ENCODE results near the gene SPACA7. TPM values are rescaled to one million over a fixed set of nuclear protein-coding genes. Genes with fewer than 3 reads are reported as not detected.

Gene SPACA7
- total RNA-seq, 1 experiment from 2014 or later, result not detected

DNA sequence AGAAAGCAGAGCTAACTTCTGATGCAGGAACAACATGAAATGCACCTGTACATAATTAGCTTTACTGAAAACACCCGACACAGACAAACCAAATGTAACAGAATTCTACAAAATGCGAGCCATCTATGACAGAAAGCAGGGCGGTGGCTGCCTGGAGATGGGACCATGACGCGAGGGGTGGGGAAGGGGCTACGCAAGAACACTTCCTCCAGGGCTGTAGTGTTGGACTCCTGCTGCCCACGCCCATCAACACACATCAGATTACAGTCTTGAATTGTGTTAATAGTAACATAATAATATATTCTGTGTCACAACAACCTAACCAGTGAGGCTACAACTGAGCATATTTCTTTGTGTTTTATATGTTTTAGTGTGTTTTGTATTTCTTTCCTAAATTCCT lies 103.2 kb downstream of the SPACA7 start:
- intact Hi-C loops (cut with micrococcal nuclease), result no loop called here
- Histone ChIP-seq H3K4me3 (replicated peaks in 1 of 2; ENCODE audit: low read depth in 1 of 2, low read length in 2 of 2) (no peak overlapping the region), H3K4me1 (ENCODE audit: control insufficient read depth in 1 of 2, insufficient read depth in 2 of 2, low read length in 2 of 2) (no peaks in the 10 kb centered on the region), H3K27me3 (ENCODE audit: insufficient read depth, low read length) (no peaks in the 10 kb centered on the region), H3K79me2 (ENCODE audit: insufficient read depth, low read length) (no peaks in the 10 kb centered on the region), H3K9me3 (ENCODE audit: control insufficient read depth in 1 of 2, insufficient read depth in 1 of 2, low read depth in 1 of 2, low read length in 2 of 2) (no peaks in the 10 kb centered on the region), H3K36me3 (ENCODE audit: control insufficient read depth in 1 of 2, insufficient read depth in 2 of 2, low read length in 2 of 2) (no peaks in the 10 kb centered on the region), H3K4me2 (ENCODE audit: low read length) (no peak overlapping the region), H3K27ac (ENCODE audit: low read depth, low read length) (no peak overlapping the region), H3K9me2 (ENCODE audit: insufficient read depth) (no peaks in the 10 kb centered on the region), H3K9ac (ENCODE audit: low read length) (no peak overlapping the region), H2AFZ (ENCODE audit: low read depth, low read length, poor library complexity, severe bottlenecking) (no peak overlapping the region), H4K20me1 (ENCODE audit: insufficient read depth) (no peaks in the 10 kb centered on the region)
- DNase-seq (ENCODE audit: low read depth, low spot score), result no peak
- ChIA-PET RAD21 (ENCODE audit: low non-redundant PET in 1 of 2, low total read pairs in 2 of 2, uncharacterized antibody in 2 of 2, unreplicated experiment in 2 of 2) (no interaction called here), POLR2A (no interaction called here), CTCF (no interaction called here)
- TF ChIP-seq SP1 (IDR thresholded peaks at IDR 0.05; ENCODE audit: low read depth), result no peak
- TF ChIP-seq RAD21 (IDR thresholded peaks at IDR 0.05; ENCODE audit: low read depth), result no peak
- no peak for ATAC-seq
- no TSS peak for BruUV-seq (replicated peaks)

DNA sequence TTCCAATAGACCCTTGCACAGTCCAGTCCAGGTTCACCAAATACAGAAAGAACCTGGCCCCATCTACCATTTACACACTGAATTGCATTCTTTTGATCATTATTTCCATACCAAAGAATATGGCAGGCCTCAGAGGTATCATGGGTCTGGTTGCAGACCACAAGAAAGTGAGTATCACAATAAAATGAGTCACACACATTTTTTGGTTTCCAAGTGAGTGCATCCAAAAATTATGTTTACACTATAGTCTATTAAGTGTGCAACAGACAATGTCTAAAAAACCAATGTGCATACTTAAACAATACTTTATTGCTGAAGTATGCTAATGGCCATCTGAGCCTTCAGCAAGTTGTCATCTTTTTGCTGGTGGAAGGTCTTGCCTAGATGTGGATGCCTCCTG lies 105.3 kb downstream of the SPACA7 start:
- no peaks in the 10 kb centered on the region for H3K79me2 ChIP-seq (ENCODE audit: insufficient read depth, low read length)
- ATAC-seq (no peak), DNase-seq (ENCODE audit: low read depth, low spot score) (no peak)
- ChIA-PET CTCF (no interaction called here), RAD21 (ENCODE audit: low non-redundant PET in 1 of 2, low total read pairs in 2 of 2, uncharacterized antibody in 2 of 2, unreplicated experiment in 2 of 2) (no interaction called here), POLR2A (no interaction called here)
- no peaks in the 10 kb centered on the region for H3K9me2 ChIP-seq (ENCODE audit: insufficient read depth)
- no peaks in the 10 kb centered on the region for H3K4me1 ChIP-seq (ENCODE audit: control insufficient read depth in 1 of 2, insufficient read depth in 2 of 2, low read length in 2 of 2)
- peaks cover 0 to 2% of the 10 kb centered on the region in 2 experiments; a peak in 2 of 4 replicates for H3K36me3 ChIP-seq (ENCODE audit: control insufficient read depth in 1 of 2, insufficient read depth in 2 of 2, low read length in 2 of 2)
- no peak overlapping the region for H3K27ac ChIP-seq (ENCODE audit: low read depth, low read length)
- no peaks in the 10 kb centered on the region for H3K27me3 ChIP-seq (ENCODE audit: insufficient read depth, low read length)
- no peaks in the 10 kb centered on the region for H3K9me3 ChIP-seq (ENCODE audit: control insufficient read depth in 1 of 2, insufficient read depth in 1 of 2, low read depth in 1 of 2, low read length in 2 of 2)
- H3K9ac ChIP-seq (ENCODE audit: low read length), result no peak overlapping the region
- intact Hi-C loops (cut with micrococcal nuclease), result no loop called here
- no TSS peak for BruUV-seq (replicated peaks)
- H3K4me2 ChIP-seq (ENCODE audit: low read length), result no peak overlapping the region
- no peaks in the 10 kb centered on the region for H4K20me1 ChIP-seq (ENCODE audit: insufficient read depth)
- H2AFZ ChIP-seq (ENCODE audit: low read depth, low read length, poor library complexity, severe bottlenecking), result no peak overlapping the region
- no peak overlapping the region for H3K4me3 ChIP-seq (replicated peaks in 1 of 2; ENCODE audit: low read depth in 1 of 2, low read length in 2 of 2)
- TF ChIP-seq, protein P1, sequence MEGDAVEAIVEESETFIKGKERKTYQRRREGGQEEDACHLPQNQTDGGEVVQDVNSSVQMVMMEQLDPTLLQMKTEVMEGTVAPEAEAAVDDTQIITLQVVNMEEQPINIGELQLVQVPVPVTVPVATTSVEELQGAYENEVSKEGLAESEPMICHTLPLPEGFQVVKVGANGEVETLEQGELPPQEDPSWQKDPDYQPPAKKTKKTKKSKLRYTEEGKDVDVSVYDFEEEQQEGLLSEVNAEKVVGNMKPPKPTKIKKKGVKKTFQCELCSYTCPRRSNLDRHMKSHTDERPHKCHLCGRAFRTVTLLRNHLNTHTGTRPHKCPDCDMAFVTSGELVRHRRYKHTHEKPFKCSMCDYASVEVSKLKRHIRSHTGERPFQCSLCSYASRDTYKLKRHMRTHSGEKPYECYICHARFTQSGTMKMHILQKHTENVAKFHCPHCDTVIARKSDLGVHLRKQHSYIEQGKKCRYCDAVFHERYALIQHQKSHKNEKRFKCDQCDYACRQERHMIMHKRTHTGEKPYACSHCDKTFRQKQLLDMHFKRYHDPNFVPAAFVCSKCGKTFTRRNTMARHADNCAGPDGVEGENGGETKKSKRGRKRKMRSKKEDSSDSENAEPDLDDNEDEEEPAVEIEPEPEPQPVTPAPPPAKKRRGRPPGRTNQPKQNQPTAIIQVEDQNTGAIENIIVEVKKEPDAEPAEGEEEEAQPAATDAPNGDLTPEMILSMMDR (IDR thresholded peaks at IDR 0.05 in 2 of 3, conservative IDR thresholded peaks at IDR 0.05 in 1 of 3; ENCODE audit: borderline replicate concordance in 1 of 3, insufficient read depth in 1 of 3, low read depth in 2 of 3, low read length in 2 of 3), result no peak
- TF ChIP-seq EGR1 (IDR thresholded peaks at IDR 0.05; ENCODE audit: low read depth), result no peak
- TF ChIP-seq, protein P2, sequence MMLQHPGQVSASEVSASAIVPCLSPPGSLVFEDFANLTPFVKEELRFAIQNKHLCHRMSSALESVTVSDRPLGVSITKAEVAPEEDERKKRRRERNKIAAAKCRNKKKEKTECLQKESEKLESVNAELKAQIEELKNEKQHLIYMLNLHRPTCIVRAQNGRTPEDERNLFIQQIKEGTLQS (IDR thresholded peaks at IDR 0.05), result no peak
- no peak for TF ChIP-seq YY1 (IDR thresholded peaks at IDR 0.05; ENCODE audit: extremely low read depth, insufficient replicate concordance, low read depth, low read length)
- no peak for TF ChIP-seq ELF1 (IDR thresholded peaks at IDR 0.05; ENCODE audit: borderline replicate concordance, low read depth)
- no peak for TF ChIP-seq CEBPB (IDR thresholded peaks at IDR 0.05; ENCODE audit: low read depth)
- TF ChIP-seq, protein P3, sequence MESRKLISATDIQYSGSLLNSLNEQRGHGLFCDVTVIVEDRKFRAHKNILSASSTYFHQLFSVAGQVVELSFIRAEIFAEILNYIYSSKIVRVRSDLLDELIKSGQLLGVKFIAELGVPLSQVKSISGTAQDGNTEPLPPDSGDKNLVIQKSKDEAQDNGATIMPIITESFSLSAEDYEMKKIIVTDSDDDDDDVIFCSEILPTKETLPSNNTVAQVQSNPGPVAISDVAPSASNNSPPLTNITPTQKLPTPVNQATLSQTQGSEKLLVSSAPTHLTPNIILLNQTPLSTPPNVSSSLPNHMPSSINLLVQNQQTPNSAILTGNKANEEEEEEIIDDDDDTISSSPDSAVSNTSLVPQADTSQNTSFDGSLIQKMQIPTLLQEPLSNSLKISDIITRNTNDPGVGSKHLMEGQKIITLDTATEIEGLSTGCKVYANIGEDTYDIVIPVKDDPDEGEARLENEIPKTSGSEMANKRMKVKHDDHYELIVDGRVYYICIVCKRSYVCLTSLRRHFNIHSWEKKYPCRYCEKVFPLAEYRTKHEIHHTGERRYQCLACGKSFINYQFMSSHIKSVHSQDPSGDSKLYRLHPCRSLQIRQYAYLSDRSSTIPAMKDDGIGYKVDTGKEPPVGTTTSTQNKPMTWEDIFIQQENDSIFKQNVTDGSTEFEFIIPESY (IDR thresholded peaks at IDR 0.05; ENCODE audit: extremely low read depth, insufficient replicate concordance, low read length), result no peak
- TF ChIP-seq, protein P4, sequence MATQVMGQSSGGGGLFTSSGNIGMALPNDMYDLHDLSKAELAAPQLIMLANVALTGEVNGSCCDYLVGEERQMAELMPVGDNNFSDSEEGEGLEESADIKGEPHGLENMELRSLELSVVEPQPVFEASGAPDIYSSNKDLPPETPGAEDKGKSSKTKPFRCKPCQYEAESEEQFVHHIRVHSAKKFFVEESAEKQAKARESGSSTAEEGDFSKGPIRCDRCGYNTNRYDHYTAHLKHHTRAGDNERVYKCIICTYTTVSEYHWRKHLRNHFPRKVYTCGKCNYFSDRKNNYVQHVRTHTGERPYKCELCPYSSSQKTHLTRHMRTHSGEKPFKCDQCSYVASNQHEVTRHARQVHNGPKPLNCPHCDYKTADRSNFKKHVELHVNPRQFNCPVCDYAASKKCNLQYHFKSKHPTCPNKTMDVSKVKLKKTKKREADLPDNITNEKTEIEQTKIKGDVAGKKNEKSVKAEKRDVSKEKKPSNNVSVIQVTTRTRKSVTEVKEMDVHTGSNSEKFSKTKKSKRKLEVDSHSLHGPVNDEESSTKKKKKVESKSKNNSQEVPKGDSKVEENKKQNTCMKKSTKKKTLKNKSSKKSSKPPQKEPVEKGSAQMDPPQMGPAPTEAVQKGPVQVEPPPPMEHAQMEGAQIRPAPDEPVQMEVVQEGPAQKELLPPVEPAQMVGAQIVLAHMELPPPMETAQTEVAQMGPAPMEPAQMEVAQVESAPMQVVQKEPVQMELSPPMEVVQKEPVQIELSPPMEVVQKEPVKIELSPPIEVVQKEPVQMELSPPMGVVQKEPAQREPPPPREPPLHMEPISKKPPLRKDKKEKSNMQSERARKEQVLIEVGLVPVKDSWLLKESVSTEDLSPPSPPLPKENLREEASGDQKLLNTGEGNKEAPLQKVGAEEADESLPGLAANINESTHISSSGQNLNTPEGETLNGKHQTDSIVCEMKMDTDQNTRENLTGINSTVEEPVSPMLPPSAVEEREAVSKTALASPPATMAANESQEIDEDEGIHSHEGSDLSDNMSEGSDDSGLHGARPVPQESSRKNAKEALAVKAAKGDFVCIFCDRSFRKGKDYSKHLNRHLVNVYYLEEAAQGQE (IDR thresholded peaks at IDR 0.05; ENCODE audit: low read depth), result no peak
- no peak for TF ChIP-seq ZNF274 (IDR thresholded peaks at IDR 0.05; ENCODE audit: low read depth, low read length)
- TF ChIP-seq SP1 (IDR thresholded peaks at IDR 0.05; ENCODE audit: low read depth), result no peak
- TF ChIP-seq SIN3A (IDR thresholded peaks at IDR 0.05; ENCODE audit: low read depth), result no peak
- no peak for TF ChIP-seq POLR2A (IDR thresholded peaks at IDR 0.05; ENCODE audit: borderline replicate concordance, extremely low read depth, insufficient read depth, insufficient read length)

Measured in HCT116 (cell line).